Body of pancreas (tissue), 4 donors: ENCODE data around the gene HSD17B1.

Experiments
- POLR2A ChIP-seq, 3 donors: fragments of 450-650 bp; IDR thresholded peaks; one replicate each; pipeline ENCODE4 v1.6.1; 2016; ENCODE audit warnings: antibody characterized with exemption in 3 of 3, mild to moderate bottlenecking in 2 of 3
- TF ChIP-seq, protein P1 (sequence below), 7 experiments: fragments of 450-650 bp in 4 of 7; fragments of 200-600 bp in 3 of 7; sonication (generic) in 3 of 7; IDR thresholded peaks; one replicate each; pipeline ENCODE4 v1.5.1; 2016 to 2019; ENCODE audit warnings: antibody characterized with exemption in 7 of 7

DNA sequence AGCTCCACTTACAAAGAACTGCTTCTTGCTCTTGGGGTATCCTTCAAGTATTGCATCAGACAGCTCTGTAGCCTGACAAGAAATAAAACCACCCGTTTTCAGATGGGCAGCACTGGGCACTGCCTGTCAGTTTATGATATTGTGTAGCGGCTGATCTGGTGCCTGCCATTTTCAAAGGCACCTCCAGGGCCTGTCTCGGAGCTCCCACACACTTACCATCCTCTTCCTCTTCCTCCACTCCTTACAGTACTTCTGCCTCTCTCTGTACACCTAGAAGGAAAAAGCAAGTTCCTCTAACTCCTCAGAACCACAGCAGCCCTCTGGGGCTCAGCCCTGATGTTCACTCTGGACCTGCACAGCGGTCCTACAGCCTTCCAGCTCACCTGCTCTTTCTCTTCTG lies 20.4 kb downstream of the HSD17B1 start:
- TF ChIP-seq, protein P1, sequence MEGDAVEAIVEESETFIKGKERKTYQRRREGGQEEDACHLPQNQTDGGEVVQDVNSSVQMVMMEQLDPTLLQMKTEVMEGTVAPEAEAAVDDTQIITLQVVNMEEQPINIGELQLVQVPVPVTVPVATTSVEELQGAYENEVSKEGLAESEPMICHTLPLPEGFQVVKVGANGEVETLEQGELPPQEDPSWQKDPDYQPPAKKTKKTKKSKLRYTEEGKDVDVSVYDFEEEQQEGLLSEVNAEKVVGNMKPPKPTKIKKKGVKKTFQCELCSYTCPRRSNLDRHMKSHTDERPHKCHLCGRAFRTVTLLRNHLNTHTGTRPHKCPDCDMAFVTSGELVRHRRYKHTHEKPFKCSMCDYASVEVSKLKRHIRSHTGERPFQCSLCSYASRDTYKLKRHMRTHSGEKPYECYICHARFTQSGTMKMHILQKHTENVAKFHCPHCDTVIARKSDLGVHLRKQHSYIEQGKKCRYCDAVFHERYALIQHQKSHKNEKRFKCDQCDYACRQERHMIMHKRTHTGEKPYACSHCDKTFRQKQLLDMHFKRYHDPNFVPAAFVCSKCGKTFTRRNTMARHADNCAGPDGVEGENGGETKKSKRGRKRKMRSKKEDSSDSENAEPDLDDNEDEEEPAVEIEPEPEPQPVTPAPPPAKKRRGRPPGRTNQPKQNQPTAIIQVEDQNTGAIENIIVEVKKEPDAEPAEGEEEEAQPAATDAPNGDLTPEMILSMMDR (IDR thresholded peaks at IDR 0.05), result no peak
- no peak for TF ChIP-seq POLR2A (IDR thresholded peaks at IDR 0.05)
